Kidney epithelial cell (primary cell): ENCODE measurements around the gene SMC1B. TPM values are rescaled to one million over a fixed set of nuclear protein-coding genes. Genes with fewer than 3 reads are reported as not detected.

ENCODE experiments used
- DNase-seq: peaks from one replicate; pipeline ENCODE4 v3.0.0-alpha.2; 2010; ENCODE audit warnings: low read depth
- H3K27me3 ChIP-seq: 2 replicates; pipeline ENCODE4 v1.6.0; 2011; ENCODE audit warnings: low read length; ENCODE audit not compliant: control insufficient read depth, insufficient read depth
- H3K36me3 ChIP-seq: 2 replicates; pipeline ENCODE4 v1.5.1; 2011; ENCODE audit warnings: low read length; ENCODE audit not compliant: control insufficient read depth, insufficient read depth
- H3K4me3 ChIP-seq: 2 replicates; pipeline ENCODE4 v1.5.1; 2011; ENCODE audit warnings: low read depth, mild to moderate bottlenecking, control low read depth, low read length
- CTCF ChIP-seq: IDR thresholded peaks from 2 replicates; pipeline ENCODE4 v1.5.1; 2011; ENCODE audit warnings: mild to moderate bottlenecking, moderate library complexity, low read length, control low read depth, inconsistent platforms; ENCODE audit not compliant: insufficient read depth, poor library complexity, severe bottlenecking
- total RNA-seq: library from RNA; depleted of rRNA; stranded (reverse); fragments of >200 nt; gene quantifications from 2 replicates; pipeline ENCODE4 v1.2.3, GENCODE V29; 2015

SMC1B gene
- total RNA-seq, 1 donor from 2014 or later = 0.08 TPM

- no peak for TF ChIP-seq CTCF
These were observed 6.6 kb upstream of the SMC1B start for GRCh38 chr22:45420011-45420410.

GRCh38 chr22:45418770-45419138 is 5.4 kb upstream of the SMC1B start:
- no peak overlapping the region for H3K4me3 ChIP-seq
- no peaks in the 10 kb centered on the region for H3K36me3 ChIP-seq
- no peaks in the 10 kb centered on the region for H3K27me3 ChIP-seq
- no peak for DNase-seq
- TF ChIP-seq CTCF = no peak

More at GRCh38 chr22:45420011-45420410, 6.6 kb upstream of the SMC1B start:
- Histone ChIP-seq H3K36me3 (no peaks in the 10 kb centered on the region), H3K27me3 (no peaks in the 10 kb centered on the region), H3K4me3 (no peak overlapping the region)
- DNase-seq = no peak

GRCh38 chr22:45418056-45418769 is 4.8 kb upstream of the SMC1B start:
- no peak for TF ChIP-seq CTCF
- no peak for DNase-seq
- H3K4me3 ChIP-seq = no peak overlapping the region
- no peaks in the 10 kb centered on the region for H3K27me3 ChIP-seq
- no peaks in the 10 kb centered on the region for H3K36me3 ChIP-seq

- H3K27me3 ChIP-seq = no peaks in the 10 kb centered on the region
- TF ChIP-seq CTCF = no peak
- no peaks in the 10 kb centered on the region for H3K36me3 ChIP-seq
- no peak for DNase-seq
- no peak overlapping the region for H3K4me3 ChIP-seq
These were observed 409 bp downstream of the SMC1B start for GRCh38 chr22:45413013-45413367.

- no peak for DNase-seq
- no peak for TF ChIP-seq CTCF
- H3K27me3 ChIP-seq = no peaks in the 10 kb centered on the region
- H3K36me3 ChIP-seq = no peaks in the 10 kb centered on the region
- no peak overlapping the region for H3K4me3 ChIP-seq
These were observed 5.6 kb downstream of the SMC1B start for GRCh38 chr22:45407793-45408192.

- no peak for TF ChIP-seq CTCF
- Histone ChIP-seq H3K27me3 (no peaks in the 10 kb centered on the region), H3K36me3 (no peaks in the 10 kb centered on the region), H3K4me3 (no peak overlapping the region)
- no peak for DNase-seq
These were observed 10.9 kb downstream of the SMC1B start for GRCh38 chr22:45402466-45402985.
